Measurements from ENCODE around the gene DNM1. TPM values are rescaled to one million over a fixed set of nuclear protein-coding genes. Genes with fewer than 3 reads are reported as not detected.

DNM1 gene
- total RNA-seq, 1 donor from 2014 or later: 87.0 TPM

GRCh38 chr9:128201441-128202369 lies 1.5 kb upstream of the DNM1 start:
- no peaks in the 10 kb centered on the region for H3K9me3 Mint-ChIP-seq (ENCODE audit: low read depth)
- H3K4me1 Mint-ChIP-seq (ENCODE audit: low read depth): peaks cover 42% of the 10 kb centered on the region
- no peak overlapping the region for H3K4me3 Mint-ChIP-seq (ENCODE audit: unreplicated experiment)
- H3K36me3 Mint-ChIP-seq (ENCODE audit: low read depth): no peaks in the 10 kb centered on the region
- H3K27me3 Mint-ChIP-seq (ENCODE audit: low read depth): no peaks in the 10 kb centered on the region
- DNase-seq (ENCODE audit: low spot score): no peak
- peak overlapping the region; percentile 77 for H3K27ac Mint-ChIP-seq (ENCODE audit: unreplicated experiment)
- peak; percentile 18 for TF ChIP-seq CTCF (IDR thresholded peaks at IDR 0.05)

- Mint-ChIP-seq H3K4me3 (ENCODE audit: unreplicated experiment) (peak overlapping the region; percentile 66), H3K27ac (ENCODE audit: unreplicated experiment) (peak overlapping the region; percentile 78), H3K27me3 (ENCODE audit: low read depth) (no peaks in the 10 kb centered on the region), H3K4me1 (ENCODE audit: low read depth) (peaks cover 47% of the 10 kb centered on the region), H3K9me3 (ENCODE audit: low read depth) (no peaks in the 10 kb centered on the region), H3K36me3 (ENCODE audit: low read depth) (no peaks in the 10 kb centered on the region)
- TF ChIP-seq CTCF (IDR thresholded peaks at IDR 0.05): no peak
- no peak for DNase-seq (ENCODE audit: low spot score)
Measured at GRCh38 chr9:128202648-128203023, 543 bp upstream of the DNM1 start.

GRCh38 chr9:128203707-128204551 lies 750 bp downstream of the DNM1 start:
- H3K27ac Mint-ChIP-seq (ENCODE audit: unreplicated experiment): peak overlapping the region; percentile 85
- H3K4me1 Mint-ChIP-seq (ENCODE audit: low read depth): peaks cover 54% of the 10 kb centered on the region
- H3K27me3 Mint-ChIP-seq (ENCODE audit: low read depth): no peaks in the 10 kb centered on the region
- H3K36me3 Mint-ChIP-seq (ENCODE audit: low read depth): no peaks in the 10 kb centered on the region
- no peaks in the 10 kb centered on the region for H3K9me3 Mint-ChIP-seq (ENCODE audit: low read depth)
- H3K4me3 Mint-ChIP-seq (ENCODE audit: unreplicated experiment): peak overlapping the region; percentile 88
- DNase-seq (ENCODE audit: low spot score): no peak
- TF ChIP-seq CTCF (IDR thresholded peaks at IDR 0.05): no peak

- no peaks in the 10 kb centered on the region for H3K36me3 Mint-ChIP-seq (ENCODE audit: low read depth)
Measured at GRCh38 chr9:128204858-128205257, 1.7 kb downstream of the DNM1 start.

More at GRCh38 chr9:128204858-128205257, 1.7 kb downstream of the DNM1 start:
- no peak for TF ChIP-seq CTCF (IDR thresholded peaks at IDR 0.05)
- peak overlapping the region; percentile 85 for H3K27ac Mint-ChIP-seq (ENCODE audit: unreplicated experiment)
- no peaks in the 10 kb centered on the region for H3K9me3 Mint-ChIP-seq (ENCODE audit: low read depth)
- H3K4me3 Mint-ChIP-seq (ENCODE audit: unreplicated experiment): peak overlapping the region; percentile 88
- H3K4me1 Mint-ChIP-seq (ENCODE audit: low read depth): peaks cover 63% of the 10 kb centered on the region
- DNase-seq (ENCODE audit: low spot score): no peak
- H3K27me3 Mint-ChIP-seq (ENCODE audit: low read depth): no peaks in the 10 kb centered on the region

Measured in chondrocyte (in vitro differentiated cells).